GM23338 (cell line): Measurements from ENCODE around the gene MLST8. TPM values are rescaled to one million over a fixed set of nuclear protein-coding genes. Genes with fewer than 3 reads are reported as not detected.

ENCODE experiments used
- ATAC-seq: fragments of 200-7000 bp; cut with Tn5 transposase; 3 replicates; pipeline ENCODE4 v1.9.1; 2020
- DNase-seq: peaks from one replicate; pipeline ENCODE4 v3.0.0-alpha.2; 2015; ENCODE audit warnings: low spot score
- H2AFZ ChIP-seq: fragments of 200-600 bp; sonication (generic); 2 replicates; pipeline ENCODE4 v1.8.0; 2016; ENCODE audit warnings: antibody characterized with exemption, mild to moderate bottlenecking, moderate library complexity
- H3F3A ChIP-seq: fragments of 200-600 bp; sonication (generic); replicated peaks from 2 replicates; pipeline ENCODE4 v1.8.0; 2017; ENCODE audit warnings: antibody characterized with exemption, mixed run types, low read depth
- H3K27ac ChIP-seq: fragments of 200-600 bp; sonication (generic); 2 replicates; pipeline ENCODE4 v1.6.1; 2016; ENCODE audit warnings: low read depth
- H3K27me3 ChIP-seq: fragments of 200-600 bp; sonication (generic); 2 replicates; pipeline ENCODE4 v1.8.0; 2016; ENCODE audit warnings: mild to moderate bottlenecking, mixed run types, moderate library complexity; ENCODE audit not compliant: insufficient read depth
- H3K36me3 ChIP-seq: fragments of 200-600 bp; sonication (generic); 2 replicates; pipeline ENCODE4 v1.8.0; 2016; ENCODE audit warnings: mild to moderate bottlenecking; ENCODE audit not compliant: insufficient read depth
- H3K4me1 ChIP-seq: fragments of 200-600 bp; sonication (generic); 2 replicates; pipeline ENCODE4 v1.8.0; 2016; ENCODE audit warnings: mild to moderate bottlenecking, moderate library complexity; ENCODE audit not compliant: insufficient read depth
- H3K4me2 ChIP-seq: fragments of 200-600 bp; sonication (generic); 2 replicates; pipeline ENCODE4 v1.7.1; 2017; ENCODE audit warnings: mixed run types
- H3K4me3 ChIP-seq: fragments of 200-600 bp; sonication (generic); 2 replicates; pipeline ENCODE4 v1.6.1; 2016; ENCODE audit warnings: mixed run types
- H3K79me2 ChIP-seq: fragments of 200-600 bp; sonication (generic); replicated peaks from 2 replicates; pipeline ENCODE4 v1.8.0; 2017; ENCODE audit warnings: mild to moderate bottlenecking; ENCODE audit not compliant: insufficient read depth
- H3K9me2 ChIP-seq: fragments of 200-600 bp; sonication (generic); 2 replicates; pipeline ENCODE4 v1.8.0; 2017; ENCODE audit not compliant: insufficient read depth
- H4K20me1 ChIP-seq: fragments of 200-600 bp; sonication (generic); replicated peaks from 2 replicates; pipeline ENCODE4 v1.8.0; 2017; ENCODE audit warnings: mild to moderate bottlenecking; ENCODE audit not compliant: insufficient read depth
- H3K27ac Mint-ChIP-seq: 2 replicates; pipeline ENCODE4 v1.8.0; 2020; ENCODE audit warnings: inconsistent platforms, mild to moderate bottlenecking, moderate library complexity, mixed read lengths
- H3K27me3 Mint-ChIP-seq: 3 replicates; pipeline ENCODE4 v1.8.0; 2022; ENCODE audit warnings: low read depth, mild to moderate bottlenecking, moderate library complexity, mixed read lengths, inconsistent platforms; ENCODE audit not compliant: insufficient read depth, poor library complexity
- H3K36me3 Mint-ChIP-seq: 3 replicates; pipeline ENCODE4 v1.8.0; 2021; ENCODE audit warnings: low read depth, mild to moderate bottlenecking, inconsistent platforms, moderate library complexity, mixed read lengths
- H3K4me1 Mint-ChIP-seq: 3 replicates; pipeline ENCODE4 v1.8.0; 2020; ENCODE audit warnings: mild to moderate bottlenecking, inconsistent platforms, mixed read lengths
- H3K4me3 Mint-ChIP-seq: 3 replicates; pipeline ENCODE4 v1.8.0; 2021; ENCODE audit warnings: moderate library complexity, mild to moderate bottlenecking, inconsistent platforms, mixed read lengths
- H3K9me3 Mint-ChIP-seq: 3 replicates; pipeline ENCODE4 v1.8.0; 2020; ENCODE audit warnings: moderate library complexity, mild to moderate bottlenecking, inconsistent platforms, mixed read lengths
- CREB1 ChIP-seq: fragments of 250-450 bp; sonication (Bioruptor Pico); IDR thresholded peaks from 2 replicates; pipeline ENCODE4 v1.5.0; 2020; ENCODE audit warnings: low read depth, mild to moderate bottlenecking, moderate library complexity
- EZH2phosphoT487 ChIP-seq: fragments of 200-600 bp; sonication (generic); IDR thresholded peaks from one replicate; pipeline ENCODE4 v1.8.1; 2018; ENCODE audit warnings: antibody characterized with exemption; ENCODE audit not compliant: unreplicated experiment
- JUNB ChIP-seq: IDR thresholded peaks from one replicate; pipeline ENCODE4 v1.6.1; 2016; ENCODE audit warnings: antibody characterized with exemption; ENCODE audit not compliant: unreplicated experiment
- NANOG ChIP-seq: IDR thresholded peaks from 2 replicates; pipeline ENCODE4 v1.6.1; 2016; ENCODE audit warnings: antibody characterized with exemption, borderline replicate concordance
- POLR2AphosphoS5 ChIP-seq: IDR thresholded peaks from 2 replicates; pipeline ENCODE4 v1.6.1; 2016; ENCODE audit warnings: antibody characterized with exemption, low read depth
- STAT1 ChIP-seq: IDR thresholded peaks from one replicate; pipeline ENCODE4 v1.6.1; 2016; ENCODE audit warnings: antibody characterized with exemption; ENCODE audit not compliant: unreplicated experiment
- ZNF462 ChIP-seq: fragments of 250-450 bp; sonication (Bioruptor Pico); IDR thresholded peaks from 2 replicates; pipeline ENCODE4 v1.5.0; 2020; ENCODE audit warnings: mild to moderate bottlenecking, moderate library complexity
- polyA plus RNA-seq: library from polyadenylated mRNA; unstranded; fragments of >200 nt; fragmentation: Nextera tagmentation; extraction: Ambion mirVana; gene quantifications from 2 replicates; pipeline ENCODE4 v1.2.1, GENCODE V29; 2016
- total RNA-seq: library from RNA; depleted of rRNA; stranded (reverse); fragments of >200 nt; shearing (Covaris generic); gene quantifications from 2 replicates; pipeline ENCODE4 v1.2.3, GENCODE V29; 2014

Gene MLST8
- total and polyA plus RNA-seq, 2 experiments from 2014 or later: 58.8 to 138 TPM

- TF ChIP-seq ZNF462 (CRISPR knock-in tag) (no peak), JUNB (no peak)
Observed at GRCh38 chr16:2233046-2233775, 28.0 kb downstream of the MLST8 start (continued).

GRCh38 chr16:2233872-2234812 lies 28.9 kb downstream of the MLST8 start:
- peaks cover 18% of the 10 kb centered on the region for H3K27me3 ChIP-seq
- H3K4me3 ChIP-seq: no peak overlapping the region
- no peak overlapping the region for H2AFZ ChIP-seq
- Mint-ChIP-seq H3K4me3 (no peak overlapping the region), H3K9me3 (no peaks in the 10 kb centered on the region), H3K36me3 (peaks cover 9% of the 10 kb centered on the region; the same call in 2 of the 3 replicates), H3K27ac (no peak overlapping the region), H3K27me3 (peaks cover 25% of the 10 kb centered on the region), H3K4me1 (no peaks in the 10 kb centered on the region)
- no peaks in the 10 kb centered on the region for H3K79me2 ChIP-seq
- DNase-seq: no peak
- H3K27ac ChIP-seq: no peak overlapping the region
- no peak overlapping the region for H3K4me2 ChIP-seq
- ATAC-seq: no peak
- no peaks in the 10 kb centered on the region for H3K4me1 ChIP-seq
- 0 out of 2 replicates have a peak, but pooled peaks cover 5% of the 10 kb centered on the region for H3K36me3 ChIP-seq
- H3F3A ChIP-seq: no peaks in the 10 kb centered on the region; the same call in 1 of the 2 replicates
- H3K9me2 ChIP-seq: no peaks in the 10 kb centered on the region
- no peaks in the 10 kb centered on the region; the same call in 1 of the 2 replicates for H4K20me1 ChIP-seq
- TF ChIP-seq JUNB: no peak
- TF ChIP-seq ZNF462 (CRISPR knock-in tag): no peak
- TF ChIP-seq POLR2AphosphoS5: no peak
- TF ChIP-seq STAT1: no peak
- TF ChIP-seq EZH2phosphoT487: no peak
- no peak for TF ChIP-seq CREB1 (CRISPR knock-in tag)
- no peak for TF ChIP-seq NANOG
